K562 (cell line): ENCODE results near the gene TEX54. TPM values are rescaled to one million over a fixed set of nuclear protein-coding genes. Genes with fewer than 3 reads are reported as not detected.

Experiments used
- FIP1L1 ChIP-seq: fragments of 200-400 bp; formaldehyde crosslinking; IDR thresholded peaks from 2 replicates; pipeline ENCODE4 v1.6.1; 2018; ENCODE audit warnings: mild to moderate bottlenecking, low read depth, low read length; ENCODE audit not compliant: poor library complexity, severe bottlenecking
- MAFK ChIP-seq: IDR thresholded peaks from 2 replicates; pipeline ENCODE4 v1.6.1; 2011; ENCODE audit warnings: low read length, improper control_type of control experiment
- PHF8 ChIP-seq: fragments of 200-600 bp; sonication (generic); IDR thresholded peaks from 2 replicates; pipeline ENCODE4 v1.6.1; 2012; ENCODE audit warnings: mixed run types, mild to moderate bottlenecking, inconsistent platforms, low read length, moderate library complexity, borderline replicate concordance
- RBM17 ChIP-seq: fragments of 200-400 bp; formaldehyde crosslinking; IDR thresholded peaks from 2 replicates; pipeline ENCODE4 v1.6.1; 2017; ENCODE audit warnings: low read depth, mild to moderate bottlenecking, low read length, borderline replicate concordance
- SOX6 ChIP-seq: fragments of 450-650 bp; IDR thresholded peaks from 2 replicates; pipeline ENCODE4 v1.6.1; 2014; ENCODE audit warnings: mild to moderate bottlenecking
- U2AF2 ChIP-seq: fragments of 200-400 bp; formaldehyde crosslinking; optimal IDR thresholded peaks from 2 replicates; pipeline ENCODE3; 2017; ENCODE audit warnings: low read depth, mild to moderate bottlenecking, low read length
- ZBTB33 ChIP-seq: sonication (generic); formaldehyde crosslinking; IDR thresholded peaks from 2 replicates; pipeline ENCODE4 v1.8.1; 2023; ENCODE audit warnings: mild to moderate bottlenecking, missing genetic modification reagents
- ZKSCAN1 ChIP-seq: fragments of 150-350 bp; IDR thresholded peaks from 2 replicates; pipeline ENCODE4 v1.6.1; 2016; ENCODE audit warnings: low read depth, low read length
- ZNF134 ChIP-seq: fragments of 250-450 bp; sonication (Bioruptor Pico); conservative IDR thresholded peaks from 2 replicates; pipeline ENCODE4 v1.4.0; 2020
- ZNF655 ChIP-seq: fragments of 250-450 bp; sonication (Bioruptor Pico); IDR thresholded peaks from 2 replicates; pipeline ENCODE4 v1.5.0; 2021
- polyA plus RNA-seq, 8 experiments: library from polyadenylated mRNA; depleted of rRNA in 4 of 8; stranded (reverse) in 5 of 8; unstranded in 3 of 8; fragments of >200 nt; fragmentation: Nextera tagmentation in 2 of 8; fragmentation: Illumina TruSeq in 1 of 8; extraction: Ambion mirVana in 2 of 8; extraction: Trizol in 1 of 8; gene quantifications; 2 replicates each; pipeline versions ENCODE4 v1.2.1 to v1.2.3, GENCODE V29; 2011 to 2014; ENCODE audit warnings: inconsistent platforms in 1 of 8, missing spikeins in 1 of 8
- total RNA-seq, 7 experiments: library from RNA; depleted of rRNA in 6 of 7; stranded (reverse); fragments of >200 nt in 6 of 7; fragmentation: Illumina TruSeq in 2 of 7; extraction: Trizol in 2 of 7; gene quantifications; 2 replicates each; pipeline versions ENCODE4 v1.2.1 to v1.2.3, GENCODE V29; 2011 to 2021; ENCODE audit warnings: low replicate concordance in 1 of 7
- TF ChIP-seq, protein P1 (sequence below): fragments of 450-650 bp; IDR thresholded peaks from 2 replicates; pipeline ENCODE4 v1.6.1; 2016; ENCODE audit warnings: mild to moderate bottlenecking, moderate library complexity

The TEX54 gene
- total and polyA plus RNA-seq, 9 of the 15 experiments (the other 6 are each of a cell fraction or from before 2014, with no cell fraction given) = not detected

DNA sequence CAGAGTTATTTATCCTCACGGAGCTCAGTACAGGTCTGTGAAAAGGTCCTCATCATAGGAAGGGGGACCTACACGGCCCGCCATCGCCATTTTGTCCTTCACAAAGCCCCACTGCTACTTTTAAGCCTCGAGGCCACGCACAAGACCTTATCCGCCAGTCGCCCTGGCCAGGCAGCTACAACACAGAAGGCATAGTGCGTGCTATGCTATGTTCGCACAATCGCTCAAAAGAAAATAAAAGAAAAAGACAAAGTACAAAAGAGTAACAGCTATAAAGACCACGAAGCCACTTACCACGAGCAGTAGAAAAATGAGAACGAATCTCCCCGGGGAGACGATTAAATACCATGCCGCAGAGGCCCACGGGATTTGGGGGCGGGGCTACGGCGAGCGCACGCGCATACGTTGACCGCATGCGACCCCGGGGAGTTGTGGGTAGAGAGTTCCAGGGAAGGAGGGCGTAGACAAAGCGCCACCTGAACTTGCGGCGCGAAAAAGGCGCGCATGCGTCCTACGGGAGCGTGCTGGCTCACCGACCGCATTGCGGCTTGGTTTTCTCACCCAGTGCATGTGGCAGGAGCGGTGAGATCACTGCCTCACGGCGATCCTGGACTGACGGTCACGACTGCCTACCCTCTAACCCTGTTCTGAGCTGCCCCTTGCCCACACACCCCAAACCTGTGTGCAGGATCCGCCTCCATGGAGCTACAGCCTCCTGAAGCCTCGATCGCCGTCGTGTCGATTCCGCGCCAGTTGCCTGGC is 23.1 kb upstream of the TEX54 start (continued):
- TF ChIP-seq ZBTB33 (CRISPR knock-in tag) (peak; percentile 27; the same call in 1 of the 2 replicates), MAFK (no peak), ZNF134 (CRISPR knock-in tag) (no peak), ZKSCAN1 (no peak; the same call in 1 of the 2 replicates), U2AF2 (no peak), SOX6 (peak; percentile 42; the same call in 1 of the 2 replicates), ZNF655 (0 out of 2 replicates have a peak, but pooled peaks have one; percentile 39), RBM17 (no peak), FIP1L1 (peak; percentile 31), PHF8 (peak; percentile 99)
- TF ChIP-seq, protein P1, sequence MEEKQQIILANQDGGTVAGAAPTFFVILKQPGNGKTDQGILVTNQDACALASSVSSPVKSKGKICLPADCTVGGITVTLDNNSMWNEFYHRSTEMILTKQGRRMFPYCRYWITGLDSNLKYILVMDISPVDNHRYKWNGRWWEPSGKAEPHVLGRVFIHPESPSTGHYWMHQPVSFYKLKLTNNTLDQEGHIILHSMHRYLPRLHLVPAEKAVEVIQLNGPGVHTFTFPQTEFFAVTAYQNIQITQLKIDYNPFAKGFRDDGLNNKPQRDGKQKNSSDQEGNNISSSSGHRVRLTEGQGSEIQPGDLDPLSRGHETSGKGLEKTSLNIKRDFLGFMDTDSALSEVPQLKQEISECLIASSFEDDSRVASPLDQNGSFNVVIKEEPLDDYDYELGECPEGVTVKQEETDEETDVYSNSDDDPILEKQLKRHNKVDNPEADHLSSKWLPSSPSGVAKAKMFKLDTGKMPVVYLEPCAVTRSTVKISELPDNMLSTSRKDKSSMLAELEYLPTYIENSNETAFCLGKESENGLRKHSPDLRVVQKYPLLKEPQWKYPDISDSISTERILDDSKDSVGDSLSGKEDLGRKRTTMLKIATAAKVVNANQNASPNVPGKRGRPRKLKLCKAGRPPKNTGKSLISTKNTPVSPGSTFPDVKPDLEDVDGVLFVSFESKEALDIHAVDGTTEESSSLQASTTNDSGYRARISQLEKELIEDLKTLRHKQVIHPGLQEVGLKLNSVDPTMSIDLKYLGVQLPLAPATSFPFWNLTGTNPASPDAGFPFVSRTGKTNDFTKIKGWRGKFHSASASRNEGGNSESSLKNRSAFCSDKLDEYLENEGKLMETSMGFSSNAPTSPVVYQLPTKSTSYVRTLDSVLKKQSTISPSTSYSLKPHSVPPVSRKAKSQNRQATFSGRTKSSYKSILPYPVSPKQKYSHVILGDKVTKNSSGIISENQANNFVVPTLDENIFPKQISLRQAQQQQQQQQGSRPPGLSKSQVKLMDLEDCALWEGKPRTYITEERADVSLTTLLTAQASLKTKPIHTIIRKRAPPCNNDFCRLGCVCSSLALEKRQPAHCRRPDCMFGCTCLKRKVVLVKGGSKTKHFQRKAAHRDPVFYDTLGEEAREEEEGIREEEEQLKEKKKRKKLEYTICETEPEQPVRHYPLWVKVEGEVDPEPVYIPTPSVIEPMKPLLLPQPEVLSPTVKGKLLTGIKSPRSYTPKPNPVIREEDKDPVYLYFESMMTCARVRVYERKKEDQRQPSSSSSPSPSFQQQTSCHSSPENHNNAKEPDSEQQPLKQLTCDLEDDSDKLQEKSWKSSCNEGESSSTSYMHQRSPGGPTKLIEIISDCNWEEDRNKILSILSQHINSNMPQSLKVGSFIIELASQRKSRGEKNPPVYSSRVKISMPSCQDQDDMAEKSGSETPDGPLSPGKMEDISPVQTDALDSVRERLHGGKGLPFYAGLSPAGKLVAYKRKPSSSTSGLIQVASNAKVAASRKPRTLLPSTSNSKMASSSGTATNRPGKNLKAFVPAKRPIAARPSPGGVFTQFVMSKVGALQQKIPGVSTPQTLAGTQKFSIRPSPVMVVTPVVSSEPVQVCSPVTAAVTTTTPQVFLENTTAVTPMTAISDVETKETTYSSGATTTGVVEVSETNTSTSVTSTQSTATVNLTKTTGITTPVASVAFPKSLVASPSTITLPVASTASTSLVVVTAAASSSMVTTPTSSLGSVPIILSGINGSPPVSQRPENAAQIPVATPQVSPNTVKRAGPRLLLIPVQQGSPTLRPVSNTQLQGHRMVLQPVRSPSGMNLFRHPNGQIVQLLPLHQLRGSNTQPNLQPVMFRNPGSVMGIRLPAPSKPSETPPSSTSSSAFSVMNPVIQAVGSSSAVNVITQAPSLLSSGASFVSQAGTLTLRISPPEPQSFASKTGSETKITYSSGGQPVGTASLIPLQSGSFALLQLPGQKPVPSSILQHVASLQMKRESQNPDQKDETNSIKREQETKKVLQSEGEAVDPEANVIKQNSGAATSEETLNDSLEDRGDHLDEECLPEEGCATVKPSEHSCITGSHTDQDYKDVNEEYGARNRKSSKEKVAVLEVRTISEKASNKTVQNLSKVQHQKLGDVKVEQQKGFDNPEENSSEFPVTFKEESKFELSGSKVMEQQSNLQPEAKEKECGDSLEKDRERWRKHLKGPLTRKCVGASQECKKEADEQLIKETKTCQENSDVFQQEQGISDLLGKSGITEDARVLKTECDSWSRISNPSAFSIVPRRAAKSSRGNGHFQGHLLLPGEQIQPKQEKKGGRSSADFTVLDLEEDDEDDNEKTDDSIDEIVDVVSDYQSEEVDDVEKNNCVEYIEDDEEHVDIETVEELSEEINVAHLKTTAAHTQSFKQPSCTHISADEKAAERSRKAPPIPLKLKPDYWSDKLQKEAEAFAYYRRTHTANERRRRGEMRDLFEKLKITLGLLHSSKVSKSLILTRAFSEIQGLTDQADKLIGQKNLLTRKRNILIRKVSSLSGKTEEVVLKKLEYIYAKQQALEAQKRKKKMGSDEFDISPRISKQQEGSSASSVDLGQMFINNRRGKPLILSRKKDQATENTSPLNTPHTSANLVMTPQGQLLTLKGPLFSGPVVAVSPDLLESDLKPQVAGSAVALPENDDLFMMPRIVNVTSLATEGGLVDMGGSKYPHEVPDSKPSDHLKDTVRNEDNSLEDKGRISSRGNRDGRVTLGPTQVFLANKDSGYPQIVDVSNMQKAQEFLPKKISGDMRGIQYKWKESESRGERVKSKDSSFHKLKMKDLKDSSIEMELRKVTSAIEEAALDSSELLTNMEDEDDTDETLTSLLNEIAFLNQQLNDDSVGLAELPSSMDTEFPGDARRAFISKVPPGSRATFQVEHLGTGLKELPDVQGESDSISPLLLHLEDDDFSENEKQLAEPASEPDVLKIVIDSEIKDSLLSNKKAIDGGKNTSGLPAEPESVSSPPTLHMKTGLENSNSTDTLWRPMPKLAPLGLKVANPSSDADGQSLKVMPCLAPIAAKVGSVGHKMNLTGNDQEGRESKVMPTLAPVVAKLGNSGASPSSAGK = peak; percentile 98
